Adrenal gland (tissue), 12 donors: Measurements from ENCODE around the gene PIWIL4. TPM values are rescaled to one million over a fixed set of nuclear protein-coding genes. Genes with fewer than 3 reads are reported as not detected.

Source experiments
- DNase-seq, 7 donors: peaks; one replicate each; pipeline ENCODE4 v3.0.0-alpha.2; 2019 to 2020
- H3K27ac ChIP-seq, 5 donors: fragments of 200-600 bp; sonication (generic) in 4 of 5; 1 replicate in 3 of 5; 2 replicates in 2 of 5; pipeline versions ENCODE4 v1.5.1 to v1.8.0; 2016 to 2020; ENCODE audit warnings: mild to moderate bottlenecking in 1 of 5
- H3K27me3 ChIP-seq: fragments of 200-600 bp; 2 replicates; pipeline ENCODE4 v1.8.0; 2021
- H3K36me3 ChIP-seq, 2 donors: fragments of 200-600 bp; replicated peaks in 1 of 2; 1 replicate in 1 of 2; 2 replicates in 1 of 2; pipeline versions ENCODE4 v1.5.1 to v1.8.0; 2018 to 2022
- H3K4me1 ChIP-seq, 2 donors: fragments of 200-600 bp; replicated peaks in 1 of 2; 1 replicate in 1 of 2; 2 replicates in 1 of 2; pipeline versions ENCODE4 v1.5.1 to v1.8.0; 2018 to 2021
- H3K4me3 ChIP-seq, 4 donors: fragments of 200-600 bp; sonication (generic) in 3 of 4; one replicate each; pipeline ENCODE4 v1.5.1; 2016 to 2018
- H3K9me3 ChIP-seq, 3 donors: fragments of 200-600 bp; sonication (generic) in 1 of 3; replicated peaks in 1 of 3; 1 replicate in 2 of 3; 2 replicates in 1 of 3; pipeline versions ENCODE4 v1.5.1 to v1.8.0; 2016 to 2021
- POLR2A ChIP-seq, 2 donors: fragments of 450-650 bp; IDR thresholded peaks; one replicate each; pipeline ENCODE4 v1.6.1; 2017; ENCODE audit warnings: antibody characterized with exemption in 2 of 2, mild to moderate bottlenecking in 2 of 2, moderate library complexity in 1 of 2
- WGBS, 4 donors: extraction: QIAGEN DNeasy Blood & Tissue Kit in 2 of 4; methylation state at CpG; one replicate each; pipeline versions ENCODE4 v1.1.5 to v1.1.7; 2013 to 2017; 5-methylcytosine and 5-hydroxymethylcytosine counted together
- intact Hi-C, 2 donors: fragments of 100-400 bp; cut with DNase I; formaldehyde crosslinking; loops; one replicate each; pipeline versions ENCODE4 v1.14.1 to v1.15.0; 2022 to 2023
- polyA plus RNA-seq, 3 donors: library from polyadenylated mRNA; stranded (reverse); fragments of 200-250 nt in 2 of 3; fragments of 350-450 nt in 1 of 3; fragmentation: Illumina TruSeq in 1 of 3; extraction: RNeasy Lipid Tissue Mini Kit (QIAGEN cat#74804) in 1 of 3; gene quantifications; one replicate each; pipeline ENCODE4 v1.2.3, GENCODE V29; 2013 to 2014
- total RNA-seq, 9 donors: library from RNA; depleted of rRNA in 4 of 9; stranded (reverse); fragments of >200 nt in 4 of 9; fragments of 120-200 nt in 1 of 9; fragmentation: NEBNext Ultra II Directional in 1 of 9; extraction: Animal tissue kit (Norgen Biotek cat#: 25700) in 1 of 9; gene quantifications; one replicate each; pipeline versions ENCODE4 v1.1.0 to v1.2.4, GENCODE V29; 2013 to 2023
- TF ChIP-seq, protein P1 (sequence below), 6 experiments: fragments of 450-650 bp in 4 of 6; fragments of 200-600 bp in 2 of 6; sonication (generic) in 1 of 6; IDR thresholded peaks; 1 replicate in 5 of 6; 2 replicates in 1 of 6; pipeline versions ENCODE4 v1.5.1 to v1.8.0; 2016 to 2021; ENCODE audit warnings: antibody characterized with exemption in 6 of 6, mild to moderate bottlenecking in 2 of 6, moderate library complexity in 1 of 6
- donor health status: healthy with polysubstance abuse.
- donor health status: Bipolar disorder and iron deficiency.
- donor health status: DM: yes; HTN: yes; CAD: no.
- donor health status: DM: no; HTN: no; CAD: no.
- donor health status: DM: no; HTN: no; CAD: no.
- donor health status: DM: yes; HTN: yes; CAD: no.

The PIWIL4 gene
- total and polyA plus RNA-seq, 12 donors: 0.12 to 3.0 (median 1.6) TPM

DNA sequence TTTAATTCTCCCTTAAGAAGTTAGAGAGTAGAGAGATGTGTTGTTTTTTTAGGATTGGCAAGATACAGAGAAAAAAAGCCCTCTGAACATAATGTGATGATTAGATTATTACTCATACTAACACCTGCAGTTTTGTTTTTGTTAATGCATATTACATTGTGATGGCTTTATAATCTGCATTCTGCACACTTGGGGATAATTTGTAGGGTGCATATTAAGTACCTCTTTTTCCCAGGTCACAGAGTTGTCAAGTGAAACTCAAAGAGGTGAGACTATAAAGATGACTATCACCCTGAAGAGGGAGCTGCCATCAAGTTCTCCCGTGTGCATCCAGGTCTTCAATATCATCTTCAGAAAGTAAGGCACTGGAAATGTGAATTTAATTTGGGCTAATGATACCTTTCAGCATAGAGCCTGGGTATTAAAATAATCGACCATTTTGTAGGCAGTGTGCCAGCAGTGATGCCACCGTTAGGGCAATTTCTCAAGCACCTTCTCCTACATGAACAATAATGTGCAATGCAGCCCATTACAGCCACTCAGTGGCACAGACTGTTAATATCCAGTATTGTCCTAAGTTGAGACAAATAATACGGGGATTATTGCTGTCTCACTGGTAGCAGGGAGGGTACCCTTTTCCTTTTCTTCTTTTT is 16.2 kb downstream of the PIWIL4 start:
- Histone ChIP-seq H3K4me1 (no peaks in the 10 kb centered on the region), H3K9me3 (no peaks in the 10 kb centered on the region), H3K27ac (no peak overlapping the region), H3K27me3 (no peaks in the 10 kb centered on the region), H3K36me3 (no peaks in the 10 kb centered on the region), H3K4me3 (no peak overlapping the region)
- DNase-seq: no peak
- intact Hi-C loops: no loop called here
- no peak for TF ChIP-seq POLR2A (IDR thresholded peaks at IDR 0.05)
- TF ChIP-seq, protein P1, sequence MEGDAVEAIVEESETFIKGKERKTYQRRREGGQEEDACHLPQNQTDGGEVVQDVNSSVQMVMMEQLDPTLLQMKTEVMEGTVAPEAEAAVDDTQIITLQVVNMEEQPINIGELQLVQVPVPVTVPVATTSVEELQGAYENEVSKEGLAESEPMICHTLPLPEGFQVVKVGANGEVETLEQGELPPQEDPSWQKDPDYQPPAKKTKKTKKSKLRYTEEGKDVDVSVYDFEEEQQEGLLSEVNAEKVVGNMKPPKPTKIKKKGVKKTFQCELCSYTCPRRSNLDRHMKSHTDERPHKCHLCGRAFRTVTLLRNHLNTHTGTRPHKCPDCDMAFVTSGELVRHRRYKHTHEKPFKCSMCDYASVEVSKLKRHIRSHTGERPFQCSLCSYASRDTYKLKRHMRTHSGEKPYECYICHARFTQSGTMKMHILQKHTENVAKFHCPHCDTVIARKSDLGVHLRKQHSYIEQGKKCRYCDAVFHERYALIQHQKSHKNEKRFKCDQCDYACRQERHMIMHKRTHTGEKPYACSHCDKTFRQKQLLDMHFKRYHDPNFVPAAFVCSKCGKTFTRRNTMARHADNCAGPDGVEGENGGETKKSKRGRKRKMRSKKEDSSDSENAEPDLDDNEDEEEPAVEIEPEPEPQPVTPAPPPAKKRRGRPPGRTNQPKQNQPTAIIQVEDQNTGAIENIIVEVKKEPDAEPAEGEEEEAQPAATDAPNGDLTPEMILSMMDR (IDR thresholded peaks at IDR 0.05): no peak
- WGBS, 4 donors: 74 to 82% (median 81%) methylated on average over 4 of the region's 4 CpGs

GRCh38 chr11:94583866-94584500 is 16.8 kb downstream of the PIWIL4 start:
- no peaks in the 10 kb centered on the region for H3K9me3 ChIP-seq
- no peaks in the 10 kb centered on the region for H3K36me3 ChIP-seq
- H3K4me3 ChIP-seq: no peak overlapping the region
- DNase-seq: no peak
- intact Hi-C loops: no loop called here
- no peak for TF ChIP-seq POLR2A (IDR thresholded peaks at IDR 0.05)
- TF ChIP-seq, protein P1 (IDR thresholded peaks at IDR 0.05): no peak
- 66 to 76% (median 70%) methylated on average over 3 of the region's 3 CpGs for WGBS, 4 donors
- H3K4me1 ChIP-seq: no peaks in the 10 kb centered on the region
- no peak overlapping the region for H3K27ac ChIP-seq
- no peaks in the 10 kb centered on the region for H3K27me3 ChIP-seq

DNA sequence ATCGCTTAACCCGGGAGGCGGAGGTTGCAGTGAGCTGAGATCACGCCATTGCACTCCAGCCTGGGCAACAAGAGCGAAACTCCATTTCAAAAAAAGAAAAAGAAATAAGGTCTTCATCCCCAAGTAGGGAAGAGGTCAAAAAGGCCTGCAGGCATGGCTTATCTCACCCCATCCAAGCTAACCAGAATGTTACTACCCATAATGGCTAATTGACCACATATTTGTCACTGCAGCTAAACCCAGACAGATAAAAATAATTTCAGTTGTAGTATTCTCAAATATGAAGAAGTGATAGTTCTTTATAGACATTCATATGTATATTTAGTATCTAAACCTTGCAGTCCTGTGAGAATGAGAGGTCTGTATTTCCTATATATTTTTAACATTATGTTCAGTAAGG is 17.8 kb downstream of the PIWIL4 start:
- Histone ChIP-seq H3K4me3 (no peak overlapping the region), H3K27me3 (no peaks in the 10 kb centered on the region), H3K36me3 (no peaks in the 10 kb centered on the region), H3K27ac (no peak overlapping the region), H3K9me3 (no peaks in the 10 kb centered on the region), H3K4me1 (no peaks in the 10 kb centered on the region)
- TF ChIP-seq, protein P1 (IDR thresholded peaks at IDR 0.05): no peak
- TF ChIP-seq POLR2A (IDR thresholded peaks at IDR 0.05): no peak
- intact Hi-C loops: no loop called here
- WGBS, 4 donors: 93 to 98% (median 95%) methylated on average over 5 of the region's 5 CpGs
- DNase-seq: no peak

- 90 to 96% (median 93%) methylated on average over 3 of the region's 3 CpGs for WGBS, 4 donors
- H3K4me3 ChIP-seq: no peak overlapping the region
- H3K9me3 ChIP-seq: no peaks in the 10 kb centered on the region
- no peak for DNase-seq
- intact Hi-C loops: no loop called here
- no peaks in the 10 kb centered on the region for H3K4me1 ChIP-seq
- H3K36me3 ChIP-seq: no peaks in the 10 kb centered on the region
- no peaks in the 10 kb centered on the region for H3K27me3 ChIP-seq
- no peak for TF ChIP-seq POLR2A (IDR thresholded peaks at IDR 0.05)
- TF ChIP-seq, protein P1 (IDR thresholded peaks at IDR 0.05): no peak
- H3K27ac ChIP-seq: no peak overlapping the region
These were observed 18.2 kb downstream of the PIWIL4 start for GRCh38 chr11:94585399-94585798.
